ENCODE data around the gene HOMER2. TPM values are rescaled to one million over a fixed set of nuclear protein-coding genes. Genes with fewer than 3 reads are reported as not detected.

The HOMER2 gene
- total RNA-seq, 4 donors from 2014 or later: 3.6 to 9.8 (median 7.4) TPM

- TF ChIP-seq CTCF (IDR thresholded peaks at IDR 0.05; ENCODE audit: low read depth): no peak
Observed at GRCh38 chr15:82936966-82937711, 15.4 kb downstream of the HOMER2 start.

- TF ChIP-seq CTCF (IDR thresholded peaks at IDR 0.05; ENCODE audit: low read depth): no peak
Observed at GRCh38 chr15:82935382-82935781, 17.1 kb downstream of the HOMER2 start.

GRCh38 chr15:82934100-82934880 lies 18.2 kb downstream of the HOMER2 start:
- TF ChIP-seq CTCF (IDR thresholded peaks at IDR 0.05; ENCODE audit: low read depth): no peak

- no peak for TF ChIP-seq CTCF (IDR thresholded peaks at IDR 0.05; ENCODE audit: low read depth)
Observed at GRCh38 chr15:82933576-82933975, 18.9 kb downstream of the HOMER2 start.

GRCh38 chr15:82931221-82931620 lies 21.3 kb downstream of the HOMER2 start:
- no peak for TF ChIP-seq CTCF (IDR thresholded peaks at IDR 0.05; ENCODE audit: low read depth)

- no peak for TF ChIP-seq CTCF (IDR thresholded peaks at IDR 0.05; ENCODE audit: low read depth)
Observed at GRCh38 chr15:82930461-82930860, 22.1 kb downstream of the HOMER2 start.

GRCh38 chr15:82928711-82929110 lies 23.8 kb downstream of the HOMER2 start:
- TF ChIP-seq CTCF (IDR thresholded peaks at IDR 0.05; ENCODE audit: low read depth): no peak

Data from subcutaneous adipose tissue (tissue), 4 donors.